ENCODE data around the gene NAB2. TPM values are rescaled to one million over a fixed set of nuclear protein-coding genes. Genes with fewer than 3 reads are reported as not detected.

The NAB2 gene
- total RNA-seq, 2 donors from 2014 or later: 4.8 to 7.0 TPM

DNA sequence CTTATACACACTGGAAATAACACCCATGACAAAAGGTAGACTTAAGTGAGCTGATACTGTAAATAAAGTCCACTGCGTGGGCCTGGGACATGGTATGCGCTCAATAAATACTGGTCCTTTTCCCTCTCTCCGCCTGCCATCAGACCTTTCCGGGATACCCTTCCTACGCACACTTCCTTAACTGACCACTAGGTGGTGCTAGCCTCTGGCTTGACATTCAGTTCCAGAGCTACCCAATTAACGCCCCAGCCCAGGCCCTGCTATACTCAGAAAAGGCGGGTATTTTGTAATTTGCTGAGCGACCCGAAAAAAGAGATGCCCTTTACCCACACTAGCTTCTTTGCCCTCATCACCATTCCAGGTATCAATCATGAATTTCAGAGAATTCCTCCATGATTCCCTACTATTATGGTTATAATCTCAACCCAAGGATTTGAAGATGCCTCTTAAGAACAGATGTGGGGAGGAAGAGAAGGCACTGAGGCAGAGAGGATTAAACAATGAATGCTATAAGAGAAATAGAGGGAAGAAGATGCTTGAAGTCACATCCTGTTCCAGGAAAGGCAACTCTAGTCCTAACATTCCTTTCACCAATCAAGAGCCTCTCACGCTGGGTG is 35.5 kb downstream of the NAB2 start:
- TF ChIP-seq, protein P1, sequence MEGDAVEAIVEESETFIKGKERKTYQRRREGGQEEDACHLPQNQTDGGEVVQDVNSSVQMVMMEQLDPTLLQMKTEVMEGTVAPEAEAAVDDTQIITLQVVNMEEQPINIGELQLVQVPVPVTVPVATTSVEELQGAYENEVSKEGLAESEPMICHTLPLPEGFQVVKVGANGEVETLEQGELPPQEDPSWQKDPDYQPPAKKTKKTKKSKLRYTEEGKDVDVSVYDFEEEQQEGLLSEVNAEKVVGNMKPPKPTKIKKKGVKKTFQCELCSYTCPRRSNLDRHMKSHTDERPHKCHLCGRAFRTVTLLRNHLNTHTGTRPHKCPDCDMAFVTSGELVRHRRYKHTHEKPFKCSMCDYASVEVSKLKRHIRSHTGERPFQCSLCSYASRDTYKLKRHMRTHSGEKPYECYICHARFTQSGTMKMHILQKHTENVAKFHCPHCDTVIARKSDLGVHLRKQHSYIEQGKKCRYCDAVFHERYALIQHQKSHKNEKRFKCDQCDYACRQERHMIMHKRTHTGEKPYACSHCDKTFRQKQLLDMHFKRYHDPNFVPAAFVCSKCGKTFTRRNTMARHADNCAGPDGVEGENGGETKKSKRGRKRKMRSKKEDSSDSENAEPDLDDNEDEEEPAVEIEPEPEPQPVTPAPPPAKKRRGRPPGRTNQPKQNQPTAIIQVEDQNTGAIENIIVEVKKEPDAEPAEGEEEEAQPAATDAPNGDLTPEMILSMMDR (IDR thresholded peaks at IDR 0.05): peak; percentile 96
- H3K4me1 ChIP-seq: peaks cover 5% of the 10 kb centered on the region
- no peaks in the 10 kb centered on the region for H3K9me3 ChIP-seq
- H3K9ac ChIP-seq (ENCODE audit: low read depth in 2 of 2, low read length in 2 of 2): peak overlapping the region in 1 of 2 donors; percentile 9
- H3K36me3 ChIP-seq: no peaks in the 10 kb centered on the region
- H3K27me3 ChIP-seq: no peaks in the 10 kb centered on the region
- no peak overlapping the region for H3K4me3 ChIP-seq
- peak; percentile 89 for DNase-seq
- no peak overlapping the region for H3K27ac ChIP-seq
- intact Hi-C loops (cut with DNase I): loop anchor here (2.0 kb wide), 1 partner anchor 58 kb away; no protein-coding TSS in a partner anchor

DNA sequence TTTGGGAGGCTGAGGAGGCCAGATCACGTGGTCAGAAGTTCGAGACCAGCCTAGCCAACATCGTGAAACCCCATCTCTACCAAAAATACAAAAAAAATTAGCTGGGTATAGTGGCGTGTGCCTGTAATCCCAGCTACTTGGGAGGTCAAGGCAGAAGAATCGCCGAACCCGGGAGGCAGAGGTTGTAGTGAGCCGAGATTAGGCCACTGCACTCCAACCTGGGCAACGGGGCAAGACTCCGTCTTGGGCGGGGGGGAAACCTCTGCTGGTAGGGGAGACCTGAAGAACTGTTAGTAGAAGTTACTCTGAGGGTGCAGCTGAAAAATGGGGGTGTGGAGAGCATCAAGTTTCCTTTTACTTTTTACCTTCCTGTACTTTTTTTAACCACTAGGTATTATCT is 37.1 kb downstream of the NAB2 start:
- intact Hi-C loops (cut with DNase I): no loop called here
- Histone ChIP-seq H3K27ac (no peak overlapping the region), H3K27me3 (no peaks in the 10 kb centered on the region), H3K9ac (ENCODE audit: low read depth in 2 of 2, low read length in 2 of 2) (no peak overlapping the region), H3K4me1 (peaks cover 5% of the 10 kb centered on the region), H3K9me3 (no peaks in the 10 kb centered on the region), H3K36me3 (no peaks in the 10 kb centered on the region), H3K4me3 (no peak overlapping the region)
- peak; percentile 18 for DNase-seq
- TF ChIP-seq, protein P1 (IDR thresholded peaks at IDR 0.05): no peak

DNA sequence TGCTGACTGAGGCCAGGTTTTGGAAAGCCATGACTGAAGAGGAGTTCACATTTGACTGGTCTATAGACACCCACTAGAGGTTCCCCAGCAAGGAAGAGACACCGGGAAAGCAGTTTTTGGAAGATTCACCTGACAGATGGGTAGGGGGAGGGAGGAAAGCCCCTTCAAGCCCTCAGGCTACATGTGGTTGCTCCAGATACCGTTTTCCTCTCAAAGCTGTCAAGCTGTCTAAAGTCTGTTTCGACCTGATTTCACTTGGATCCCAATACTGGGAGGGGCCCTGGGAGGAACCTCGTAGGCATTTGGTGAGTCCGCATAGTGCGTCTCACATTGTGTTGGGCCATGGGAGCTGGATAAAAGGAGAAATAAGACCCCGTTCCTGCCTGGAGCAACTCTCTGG is 37.6 kb downstream of the NAB2 start:
- peaks cover 5% of the 10 kb centered on the region for H3K4me1 ChIP-seq
- TF ChIP-seq, protein P1 (IDR thresholded peaks at IDR 0.05): no peak
- no peaks in the 10 kb centered on the region for H3K36me3 ChIP-seq
- peak; percentile 36 for DNase-seq
- peak overlapping the region; percentile 99 for H3K27ac ChIP-seq
- no peak overlapping the region for H3K4me3 ChIP-seq
- intact Hi-C loops (cut with DNase I): no loop called here
- no peaks in the 10 kb centered on the region for H3K27me3 ChIP-seq
- H3K9ac ChIP-seq (ENCODE audit: low read depth in 2 of 2, low read length in 2 of 2): peak overlapping the region in 1 of 2 donors; percentile 94
- H3K9me3 ChIP-seq: no peaks in the 10 kb centered on the region

DNA sequence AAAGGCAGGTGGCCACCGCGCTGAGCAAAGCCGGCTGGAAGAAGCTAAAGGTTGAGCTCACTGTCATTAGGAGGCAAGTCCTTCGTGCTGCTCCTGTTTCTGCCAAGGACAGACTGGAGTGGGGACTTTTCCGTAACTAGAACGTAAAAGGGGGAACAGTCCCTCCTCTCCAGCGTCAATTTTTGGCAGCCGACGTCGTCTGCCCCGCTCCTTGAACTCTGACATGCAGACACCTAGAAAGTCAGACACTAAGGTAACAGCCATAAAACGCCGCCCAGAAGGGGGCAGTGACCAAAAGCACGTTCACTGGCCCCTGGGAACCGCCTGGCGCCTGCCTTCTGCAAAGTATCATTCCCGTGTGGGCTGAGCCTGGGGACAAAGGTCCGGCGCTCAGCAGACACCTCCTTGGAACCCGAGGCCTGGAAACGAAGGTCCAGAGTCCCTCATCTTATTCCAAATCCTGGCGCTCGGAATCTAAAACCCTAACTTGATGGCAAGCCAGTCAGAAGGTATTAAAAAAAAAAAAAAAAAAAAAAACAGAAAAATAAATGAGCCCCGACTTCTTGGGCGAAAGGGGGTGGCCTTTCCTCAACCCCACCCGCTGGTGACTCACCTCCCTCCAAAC is 38.3 kb downstream of the NAB2 start:
- intact Hi-C loops (cut with DNase I): no loop called here

DNA sequence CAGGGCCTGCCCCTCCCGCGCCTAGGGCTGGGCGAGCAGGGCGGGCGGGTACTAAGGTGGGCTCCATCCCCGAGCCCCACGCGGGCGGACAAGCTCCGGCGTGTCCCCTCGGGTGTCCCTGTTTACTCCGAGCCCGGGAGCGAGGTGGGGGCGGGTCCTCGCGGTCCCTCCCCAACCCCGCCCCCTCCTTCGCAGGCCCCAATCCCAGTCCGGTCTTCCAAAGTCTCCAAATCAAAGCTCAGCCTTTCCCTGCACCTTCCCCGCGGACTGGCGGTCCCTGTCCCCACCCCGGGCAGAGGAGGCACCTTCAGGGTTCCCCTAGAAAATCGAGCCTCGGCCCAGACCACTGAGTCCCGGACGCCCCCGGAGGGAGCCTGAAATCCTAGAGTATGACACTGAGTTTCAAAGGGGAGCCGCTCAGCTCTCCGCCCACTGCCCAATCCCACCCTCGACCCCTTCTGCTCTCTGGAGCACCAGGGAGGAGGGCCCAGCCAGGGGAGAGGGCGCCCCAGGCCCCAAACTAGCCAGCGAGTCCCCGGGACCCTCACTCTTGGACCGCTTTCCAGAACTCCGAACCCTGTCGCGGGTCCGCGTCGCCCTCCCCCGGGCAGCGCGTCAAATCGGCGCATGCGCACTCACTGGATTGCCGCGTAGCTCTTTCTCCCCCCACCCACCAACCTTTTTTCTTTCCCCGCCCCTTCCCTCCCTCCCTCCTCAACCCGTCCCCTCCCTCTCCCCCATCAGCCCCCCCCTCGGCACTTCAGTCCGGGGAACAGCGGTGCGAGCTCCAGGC is 39.0 kb downstream of the NAB2 start, which contains the start of gene LRP1:
LRP1 (plus strand) TSS at position 758 of the 793 bp plus-strand sequence. CDS start 482 bp downstream, outside the sequence.
- TF ChIP-seq, protein P1 (IDR thresholded peaks at IDR 0.05): no peak
- no peaks in the 10 kb centered on the region for H3K27me3 ChIP-seq
- H3K4me1 ChIP-seq: peaks cover 5% of the 10 kb centered on the region
- intact Hi-C loops (cut with DNase I): no loop called here
- H3K9me3 ChIP-seq: no peaks in the 10 kb centered on the region
- peak within 1 kb of the TSS; percentile 86 for H3K4me3 ChIP-seq
- peak; percentile 89 for DNase-seq
- H3K9ac ChIP-seq (ENCODE audit: low read depth in 2 of 2, low read length in 2 of 2): peak within 1 kb of the TSS; percentile 84 to 94
- peak within 1 kb of the TSS; percentile 99 for H3K27ac ChIP-seq
- no peaks in the 10 kb centered on the region for H3K36me3 ChIP-seq

More for the DNA sequence above, 38.3 kb downstream of the NAB2 start:
- TF ChIP-seq, protein P1 (IDR thresholded peaks at IDR 0.05): peak; percentile 14
- peaks cover 5% of the 10 kb centered on the region for H3K4me1 ChIP-seq
- peak; percentile 94 for DNase-seq
- peak overlapping the region; percentile 99 for H3K27ac ChIP-seq
- peak overlapping the region; percentile 86 for H3K4me3 ChIP-seq
- no peaks in the 10 kb centered on the region for H3K36me3 ChIP-seq
- H3K27me3 ChIP-seq: no peaks in the 10 kb centered on the region
- H3K9me3 ChIP-seq: no peaks in the 10 kb centered on the region
- peak overlapping the region; percentile 84 to 94 for H3K9ac ChIP-seq (ENCODE audit: low read depth in 2 of 2, low read length in 2 of 2)
